Mesenchymal stem cell (in vitro differentiated cells and primary cell): ENCODE measurements around the gene SPATA32.
"Not testable (repeated sequence)": the region's sequence is repeated elsewhere in the genome, so short reads cannot be mapped to it uniquely, and the experiment has no call there.

ENCODE experiments used
- DNase-seq: peaks from one replicate; pipeline ENCODE4 v3.0.0-alpha.2; 2013
- H2AFZ ChIP-seq: one replicate; pipeline ENCODE4 v1.6.1; 2013; ENCODE audit warnings: low read depth, mild to moderate bottlenecking, control low read depth, inconsistent platforms, low read length, moderate library complexity
- H2AK5ac ChIP-seq: 2 replicates; pipeline ENCODE4 v1.6.1; 2013; ENCODE audit warnings: low read length, moderate library complexity, mild to moderate bottlenecking, inconsistent platforms; ENCODE audit not compliant: severe bottlenecking
- H2BK120ac ChIP-seq: one replicate; pipeline ENCODE4 v1.6.1; 2013; ENCODE audit warnings: low read depth, mild to moderate bottlenecking, inconsistent platforms, low read length, moderate library complexity
- H2BK12ac ChIP-seq, 2 experiments: one replicate each; pipeline ENCODE4 v1.6.1; 2013; ENCODE audit warnings: inconsistent platforms in 2 of 2, low read length in 2 of 2, mild to moderate bottlenecking in 2 of 2, moderate library complexity in 2 of 2, control low read depth in 1 of 2
- H2BK15ac ChIP-seq: one replicate; pipeline ENCODE4 v1.6.1; 2013; ENCODE audit warnings: mild to moderate bottlenecking, low read depth, inconsistent platforms; ENCODE audit not compliant: poor library complexity, severe bottlenecking
- H2BK5ac ChIP-seq: 2 replicates; pipeline ENCODE4 v1.6.1; 2013; ENCODE audit warnings: low read depth, mild to moderate bottlenecking, low read length, control low read depth, inconsistent platforms; ENCODE audit not compliant: poor library complexity, severe bottlenecking
- H3K14ac ChIP-seq, 2 experiments: one replicate each; pipeline ENCODE4 v1.6.1; 2013; ENCODE audit warnings: inconsistent platforms in 2 of 2, low read length in 2 of 2, control low read depth in 1 of 2, mild to moderate bottlenecking in 1 of 2, moderate library complexity in 1 of 2
- H3K18ac ChIP-seq, 2 experiments: one replicate each; pipeline ENCODE4 v1.6.1; 2013; ENCODE audit warnings: inconsistent platforms in 2 of 2, low read length in 2 of 2, control low read depth in 1 of 2, low read depth in 1 of 2, mild to moderate bottlenecking in 1 of 2
- H3K23ac ChIP-seq, 2 experiments: one replicate each; pipeline ENCODE4 v1.6.1; 2013; ENCODE audit warnings: inconsistent platforms in 2 of 2, low read length in 2 of 2, mild to moderate bottlenecking in 2 of 2, moderate library complexity in 2 of 2, control low read depth in 1 of 2
- H3K27ac ChIP-seq: 2 replicates; pipeline ENCODE4 v1.5.1; 2013; ENCODE audit warnings: mild to moderate bottlenecking, moderate library complexity, low read length, control low read depth, inconsistent platforms; ENCODE audit not compliant: poor library complexity, severe bottlenecking
- H3K27me3 ChIP-seq, 2 experiments: 2 replicates each; pipeline versions ENCODE4 v1.6.1 to v1.7.0; 2013; ENCODE audit warnings: low read length in 2 of 2, mild to moderate bottlenecking in 2 of 2, moderate library complexity in 2 of 2, control low read depth in 1 of 2, inconsistent platforms in 1 of 2; ENCODE audit not compliant: control insufficient read depth in 1 of 2, insufficient read depth in 1 of 2
- H3K36me3 ChIP-seq, 2 experiments: 2 replicates each; pipeline versions ENCODE4 v1.6.1 to v1.7.0; 2013; ENCODE audit warnings: low read length in 2 of 2, control low read depth in 1 of 2, inconsistent platforms in 1 of 2, low read depth in 1 of 2, mild to moderate bottlenecking in 1 of 2; ENCODE audit not compliant: insufficient read depth in 2 of 2, control insufficient read depth in 1 of 2
- H3K4ac ChIP-seq, 2 experiments: one replicate each; pipeline ENCODE4 v1.6.1; 2013; ENCODE audit warnings: inconsistent platforms in 2 of 2, low read length in 2 of 2, mild to moderate bottlenecking in 2 of 2, moderate library complexity in 2 of 2, control low read depth in 1 of 2, low read depth in 1 of 2
- H3K4me1 ChIP-seq: 2 replicates; pipeline ENCODE4 v1.6.1; 2013; ENCODE audit warnings: low read depth, low read length, control low read depth; ENCODE audit not compliant: control insufficient read depth, insufficient read depth
- H3K4me2 ChIP-seq: 2 replicates; pipeline ENCODE4 v1.6.1; 2013; ENCODE audit warnings: low read length, mild to moderate bottlenecking, inconsistent platforms; ENCODE audit not compliant: poor library complexity, severe bottlenecking
- H3K4me3 ChIP-seq, 2 experiments: 2 replicates each; pipeline versions ENCODE4 v1.5.1 to v1.7.0; 2013; ENCODE audit warnings: low read length in 2 of 2, mild to moderate bottlenecking in 2 of 2, control low read depth in 1 of 2, low read depth in 1 of 2; ENCODE audit not compliant: insufficient read depth in 1 of 2
- H3K79me1 ChIP-seq: replicated peaks from 2 replicates; pipeline ENCODE4 v1.6.1; 2013; ENCODE audit warnings: mild to moderate bottlenecking, control low read depth, low read length, inconsistent platforms; ENCODE audit not compliant: poor library complexity, severe bottlenecking
- H3K9ac ChIP-seq: 2 replicates; pipeline ENCODE4 v1.7.0; 2013; ENCODE audit warnings: mild to moderate bottlenecking, low read length, moderate library complexity
- H3K9me3 ChIP-seq: 2 replicates; pipeline ENCODE4 v1.7.0; 2013; ENCODE audit warnings: mild to moderate bottlenecking, low read length; ENCODE audit not compliant: control insufficient read depth
- H4K8ac ChIP-seq: one replicate; pipeline ENCODE4 v1.6.1; 2013; ENCODE audit warnings: inconsistent platforms, mild to moderate bottlenecking, low read length, moderate library complexity
- H4K91ac ChIP-seq: one replicate; pipeline ENCODE4 v1.6.1; 2013; ENCODE audit warnings: mild to moderate bottlenecking, low read length, inconsistent platforms
- WGBS: methylation state at CpG from one replicate; pipeline ENCODE4 v1.1.7; 2013; ENCODE audit warnings: mixed read lengths; 5-methylcytosine and 5-hydroxymethylcytosine counted together

SPATA32 gene

DNA sequence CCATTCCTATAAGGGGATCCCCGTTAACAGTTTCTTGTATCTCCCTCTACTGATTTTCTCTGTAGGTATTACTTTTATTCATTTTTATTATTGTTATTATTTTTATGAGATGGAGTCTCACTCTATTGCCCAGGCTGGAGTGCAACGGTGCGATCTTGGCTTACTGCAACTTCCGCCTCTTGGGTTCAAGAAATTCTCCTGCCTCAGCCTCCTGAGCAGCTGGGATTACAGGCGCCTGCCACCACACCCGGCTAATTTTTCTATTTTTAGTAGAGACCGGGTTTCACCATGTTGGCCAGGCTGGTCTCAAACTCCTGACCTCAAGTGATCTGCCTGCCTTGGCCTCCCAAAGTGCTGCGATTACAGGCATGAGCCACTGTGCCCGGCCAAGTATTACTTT, 40.3 kb upstream of the SPATA32 start:
- H3K4me2 ChIP-seq, DNase-seq, H3K9me3 ChIP-seq, H4K8ac ChIP-seq, H2AFZ ChIP-seq, H3K4ac ChIP-seq, H2BK5ac ChIP-seq, H3K14ac ChIP-seq, H4K91ac ChIP-seq, H2BK12ac ChIP-seq, H3K79me1 ChIP-seq, H3K27me3 ChIP-seq, H2BK15ac ChIP-seq, H2AK5ac ChIP-seq, H3K23ac ChIP-seq: not testable (repeated sequence)
- Histone ChIP-seq H3K18ac (peak overlapping the region in 1 of 2 experiments; percentile 5), H3K4me1 (peaks cover 33% of the 10 kb centered on the region), H3K9ac (peak overlapping the region; percentile 49), H3K36me3 (peaks cover 5 to 17% of the 10 kb centered on the region in 2 experiments), H2BK120ac (peak overlapping the region; percentile 42), H3K27ac (peak overlapping the region; percentile 51), H3K4me3 (peak overlapping the region in 1 of 2 experiments; percentile 59)
- 90% methylated on average over 8 of the region's 9 CpGs for WGBS

DNA sequence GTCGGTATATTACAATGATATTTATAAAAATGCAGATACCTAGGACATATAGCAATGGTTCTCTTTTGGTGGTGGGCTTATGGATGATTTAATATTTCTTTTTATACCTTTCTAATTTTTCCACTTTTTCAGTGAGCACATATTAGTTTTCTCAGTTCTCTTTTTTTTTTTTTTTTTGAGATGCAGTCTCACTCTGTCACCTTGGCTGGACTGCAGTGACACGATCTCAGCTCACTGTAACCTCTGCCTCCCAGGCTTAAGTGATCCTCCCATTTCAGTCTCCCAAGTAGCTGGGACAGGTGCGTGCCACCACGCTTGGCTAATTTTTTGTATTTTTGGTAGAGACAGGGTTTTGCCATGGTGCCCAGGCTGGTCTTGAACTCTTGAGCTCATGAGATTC, 39.8 kb upstream of the SPATA32 start:
- Histone ChIP-seq H3K14ac (no peak overlapping the region), H3K36me3 (peaks cover 5 to 17% of the 10 kb centered on the region in 2 experiments), H4K8ac (no peak overlapping the region)

DNA sequence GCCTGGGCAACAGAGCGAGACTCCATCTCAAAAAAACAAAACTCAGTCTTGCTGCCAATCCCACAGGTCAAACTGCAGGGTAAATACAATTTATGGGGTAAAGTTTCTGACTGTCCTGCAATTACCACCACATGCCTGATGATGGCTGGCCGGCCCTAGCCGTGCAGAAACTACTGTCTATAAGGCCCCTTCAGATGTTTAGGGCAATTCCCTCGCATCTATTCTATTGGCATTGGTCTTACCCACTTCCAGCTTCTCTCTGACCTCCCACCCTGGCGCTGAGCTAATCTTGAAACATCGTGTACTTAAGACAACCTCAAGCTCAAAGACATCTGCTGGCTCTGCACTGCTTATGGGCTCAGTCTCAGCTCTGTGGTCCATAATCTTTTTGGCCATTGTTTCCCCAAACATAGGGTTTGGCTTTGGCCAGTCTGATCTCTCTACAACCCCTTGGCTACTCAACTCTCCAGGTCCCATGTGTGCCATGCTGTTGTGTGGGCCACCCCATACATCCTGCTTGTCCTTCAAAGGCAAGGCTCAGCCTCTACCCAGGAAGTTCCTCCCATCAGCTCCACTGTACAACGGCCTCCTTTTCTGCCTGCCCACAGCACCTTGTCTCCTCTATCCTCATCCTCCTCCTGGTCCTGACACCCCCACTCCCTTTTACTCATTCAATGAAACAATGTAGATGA, 38.3 kb upstream of the SPATA32 start:
- H3K9me3 ChIP-seq = no peaks in the 10 kb centered on the region
- peak overlapping the region; percentile 7 to 86 for H2BK12ac ChIP-seq
- no peak overlapping the region for H2BK120ac ChIP-seq
- H2AK5ac ChIP-seq = no peak overlapping the region
- H3K14ac ChIP-seq = no peak overlapping the region
- no peak overlapping the region for H3K4ac ChIP-seq
- H3K36me3 ChIP-seq = peaks cover 5 to 17% of the 10 kb centered on the region in 2 experiments
- H3K18ac ChIP-seq = peak overlapping the region in 1 of 2 experiments; percentile 16
- no peaks in the 10 kb centered on the region for H3K79me1 ChIP-seq
- H3K9ac ChIP-seq = no peak overlapping the region
- H3K4me2 ChIP-seq = no peak overlapping the region
- 94% methylated on average over 7 of the region's 7 CpGs for WGBS
- no peak overlapping the region for H4K8ac ChIP-seq
- no peak overlapping the region for H3K23ac ChIP-seq
- no peaks in the 10 kb centered on the region for H3K27me3 ChIP-seq
- H3K27ac ChIP-seq = peak overlapping the region; percentile 62
- H2BK15ac ChIP-seq = no peak overlapping the region
- H2AFZ ChIP-seq = no peak overlapping the region
- peak overlapping the region; percentile 1 for H4K91ac ChIP-seq
- DNase-seq = no peak
- no peak overlapping the region for H2BK5ac ChIP-seq
- peaks cover 31% of the 10 kb centered on the region for H3K4me1 ChIP-seq
- H3K4me3 ChIP-seq = no peak overlapping the region

More for the DNA sequence above, 39.8 kb upstream of the SPATA32 start:
- Histone ChIP-seq H2AK5ac (no peak overlapping the region), H2BK15ac (no peak overlapping the region), H3K79me1 (no peaks in the 10 kb centered on the region), H2AFZ (no peak overlapping the region), H3K4me2 (no peak overlapping the region), H4K91ac (no peak overlapping the region), H3K4ac (no peak overlapping the region), H3K4me1 (peaks cover 31% of the 10 kb centered on the region), H3K27me3 (no peaks in the 10 kb centered on the region), H2BK12ac (no peak overlapping the region), H2BK120ac (no peak overlapping the region), H3K27ac (no peak overlapping the region), H3K23ac (no peak overlapping the region), H3K4me3 (no peak overlapping the region), H3K9me3 (no peaks in the 10 kb centered on the region), H3K18ac (no peak overlapping the region), H2BK5ac (no peak overlapping the region), H3K9ac (peak overlapping the region; percentile 49)
- 95% methylated on average over 2 of the region's 4 CpGs for WGBS
- no peak for DNase-seq

DNA sequence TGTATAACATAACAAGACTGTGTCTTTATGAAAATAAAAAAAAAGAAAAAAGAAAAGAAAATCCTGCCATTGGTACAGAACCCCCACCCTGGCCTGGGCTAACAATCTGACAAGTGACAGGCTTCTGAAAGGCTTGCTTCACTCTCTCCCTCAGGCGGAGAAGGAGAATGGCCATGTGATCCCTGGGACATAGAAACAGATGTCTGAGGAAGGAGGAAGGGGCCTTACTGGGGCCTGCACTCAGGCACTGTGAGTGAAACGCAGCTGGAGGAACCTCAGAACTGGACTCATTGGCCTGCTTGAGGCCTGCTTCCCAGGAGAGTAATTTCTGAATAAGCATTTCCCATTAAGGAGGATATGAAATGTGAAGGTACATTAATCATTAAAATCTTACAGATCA, 37.5 kb upstream of the SPATA32 start:
- Histone ChIP-seq H3K4me2 (no peak overlapping the region), H2AK5ac (no peak overlapping the region), H2AFZ (no peak overlapping the region), H3K18ac (no peak overlapping the region), H3K9ac (peak overlapping the region; percentile 13), H3K9me3 (no peaks in the 10 kb centered on the region), H2BK12ac (no peak overlapping the region), H4K91ac (no peak overlapping the region), H3K36me3 (peaks cover under 1 to 17% of the 10 kb centered on the region in 2 experiments), H2BK15ac (no peak overlapping the region), H2BK5ac (no peak overlapping the region), H3K14ac (no peak overlapping the region), H3K27me3 (no peaks in the 10 kb centered on the region), H3K79me1 (no peaks in the 10 kb centered on the region), H3K4ac (no peak overlapping the region), H3K4me3 (no peak overlapping the region), H3K27ac (peak overlapping the region; percentile 59), H3K4me1 (peaks cover 31% of the 10 kb centered on the region), H4K8ac (peak overlapping the region; percentile 27), H2BK120ac (no peak overlapping the region), H3K23ac (no peak overlapping the region)
- WGBS = 47% methylated on average over 2 of the region's 2 CpGs
- DNase-seq = peak; percentile 60
